HepG2 (cell line): Measurements from ENCODE around the gene F13B. TPM values are rescaled to one million over a fixed set of nuclear protein-coding genes. Genes with fewer than 3 reads are reported as not detected.

Experiments used
- ATAC-seq: fragments of 200-7000 bp; cut with Tn5 transposase; 3 replicates; pipeline ENCODE4 v1.9.1; 2020; ENCODE audit warnings: mild to moderate bottlenecking, moderate library complexity
- BruUV-seq: library from RNA; stranded (reverse); fragments of 400-500 nt; replicated peaks from 2 replicates; lab custom pipeline; 2021; lab: Mats Ljungman, UMichigan
- CTCF ChIA-PET: fragments of 300-600 bp; formaldehyde crosslinking; extraction: SDS; loops from one replicate; lab custom pipeline; 2021; ENCODE audit warnings: low total read pairs, inconsistent platforms, low intra/inter-chr PET ratio; lab: Yijun Ruan, JAX
- POLR2A ChIA-PET: fragments of 350-600 bp; sonication (Branson Sonifier 250); formaldehyde crosslinking; loops from one replicate; lab custom pipeline; 2020; ENCODE audit warnings: antibody characterized with exemption, inconsistent platforms; lab: Yijun Ruan, JAX
- DNase-seq: peaks from one replicate; pipeline ENCODE4 v3.0.0-alpha.2; 2015; ENCODE audit warnings: low spot score
- FAIRE-seq: peaks from 3 replicates; lab custom pipeline; 2011; peaks lifted over from hg19 to GRCh38; lab: Jason Lieb, UNC
- H2AFZ ChIP-seq: one replicate; pipeline ENCODE4 v1.6.1; 2011; ENCODE audit warnings: low read length, inconsistent platforms
- H3K27ac ChIP-seq: fragments of 300-600 bp; 3 replicates; pipeline ENCODE4 v1.8.0; 2011; ENCODE audit warnings: mixed run types, mild to moderate bottlenecking, mixed read lengths, low read length, inconsistent platforms; ENCODE audit not compliant: insufficient read depth; ENCODE audit errors: extremely low read length
- H3K27me3 ChIP-seq, 2 experiments: fragments of 200-600 bp in 1 of 2; 2 replicates in 1 of 2; 3 replicates in 1 of 2; pipeline versions ENCODE4 v1.6.0 to v1.8.0; 2011; ENCODE audit warnings: low read length in 2 of 2, mild to moderate bottlenecking in 2 of 2, moderate library complexity in 2 of 2, inconsistent platforms in 1 of 2; ENCODE audit not compliant: insufficient read depth in 2 of 2, control insufficient read depth in 1 of 2
- H3K36me3 ChIP-seq, 2 experiments: fragments of 200-600 bp in 1 of 2; replicated peaks in 1 of 2; 2 replicates in 1 of 2; 3 replicates in 1 of 2; pipeline versions ENCODE4 v1.5.1 to v1.8.0; 2011; ENCODE audit warnings: low read length in 2 of 2, inconsistent platforms in 1 of 2; ENCODE audit not compliant: insufficient read depth in 2 of 2, control insufficient read depth in 1 of 2
- H3K4me1 ChIP-seq: 2 replicates; pipeline ENCODE4 v1.5.1; 2012; ENCODE audit warnings: low read length, inconsistent platforms; ENCODE audit not compliant: insufficient read depth
- H3K4me2 ChIP-seq: 2 replicates; pipeline ENCODE4 v1.6.0; 2011; ENCODE audit warnings: low read depth, low read length, inconsistent platforms
- H3K4me3 ChIP-seq, 3 experiments: fragments of 200-600 bp in 1 of 3; sonication (generic), shearing (Covaris generic) in 1 of 3; replicated peaks in 1 of 3; 2 replicates each; pipeline ENCODE4 v1.5.1; 2011 to 2016; ENCODE audit warnings: low read length in 3 of 3, inconsistent platforms in 2 of 3, low read depth in 2 of 3, mild to moderate bottlenecking in 2 of 3, control low read depth in 1 of 3, mixed read lengths in 1 of 3; ENCODE audit not compliant: insufficient read depth in 1 of 3
- H3K79me2 ChIP-seq: one replicate; pipeline ENCODE4 v1.6.1; 2011; ENCODE audit warnings: low read length, inconsistent platforms; ENCODE audit not compliant: insufficient read depth
- H3K9ac ChIP-seq: 2 replicates; pipeline ENCODE4 v1.6.0; 2011; ENCODE audit warnings: mild to moderate bottlenecking, low read depth, low read length, inconsistent platforms; ENCODE audit not compliant: insufficient read depth
- H3K9me3 ChIP-seq: 2 replicates; pipeline ENCODE4 v1.5.1; 2012; ENCODE audit warnings: mild to moderate bottlenecking, low read length
- H4K20me1 ChIP-seq: 2 replicates; pipeline ENCODE4 v1.6.0; 2011; ENCODE audit warnings: inconsistent platforms, mild to moderate bottlenecking, low read length, moderate library complexity; ENCODE audit not compliant: insufficient read depth
- IKZF4 ChIP-seq: sonication (generic); formaldehyde crosslinking; IDR thresholded peaks from 2 replicates; pipeline ENCODE4 v1.5.1; 2020; ENCODE audit warnings: borderline replicate concordance, mild to moderate bottlenecking, low read depth, missing genetic modification reagents; ENCODE audit errors: not compliant biosample characterization
- PAX8 ChIP-seq: sonication (generic); formaldehyde crosslinking; IDR thresholded peaks from 2 replicates; pipeline ENCODE4 v1.8.0; 2022; ENCODE audit warnings: mild to moderate bottlenecking, missing genetic modification reagents, borderline replicate concordance
- TAF1 ChIP-seq: sonication (generic); formaldehyde crosslinking; IDR thresholded peaks from 2 replicates; pipeline ENCODE4 v1.4.0; 2020; ENCODE audit warnings: missing genetic modification reagents
- ZNF350 ChIP-seq: sonication (generic); formaldehyde crosslinking; IDR thresholded peaks from 2 replicates; pipeline ENCODE4 v1.4.0; 2020; ENCODE audit warnings: mild to moderate bottlenecking, low read depth, missing genetic modification reagents, borderline replicate concordance
- ZNF354B ChIP-seq: sonication (generic); formaldehyde crosslinking; IDR thresholded peaks from 2 replicates; pipeline ENCODE4 v1.8.0; 2022; ENCODE audit warnings: mild to moderate bottlenecking, missing genetic modification reagents
- in situ Hi-C: cut with HindIII; loops from 2 replicates; pipeline ENCODE4 v1.10.0; 2017; ENCODE audit warnings: low pct_unique_long_range_greater_than_20kb; ENCODE audit not compliant: extremely low pct_ligation_motif_present
- intact Hi-C: fragments of 100-400 bp; cut with micrococcal nuclease; formaldehyde crosslinking; loops from one replicate; pipeline ENCODE4 v1.10.0; 2022; ENCODE audit not compliant: unreplicated experiment
- polyA plus RNA-seq, 8 experiments: library from polyadenylated mRNA; depleted of rRNA in 3 of 8; stranded (reverse) in 7 of 8; unstranded in 1 of 8; fragments of >200 nt; fragmentation: Illumina TruSeq in 4 of 8; extraction: Trizol in 4 of 8; gene quantifications; 2 replicates each; pipeline versions ENCODE4 v1.2.1 to v1.2.3, GENCODE V29; 2011 to 2016; ENCODE audit warnings: low read depth in 4 of 8, missing spikeins in 1 of 8, mixed read lengths in 1 of 8; ENCODE audit not compliant: insufficient read depth in 1 of 8
- total RNA-seq, 5 experiments: library from RNA; depleted of rRNA; stranded (reverse); fragments of >200 nt; fragmentation: Illumina TruSeq; extraction: Trizol; gene quantifications; 2 replicates each; pipeline ENCODE4 v1.2.3, GENCODE V29; 2016; ENCODE audit warnings: low read depth in 1 of 5
- TF ChIP-seq, protein P1 (sequence below): sonication (generic); formaldehyde crosslinking; IDR thresholded peaks from one replicate; pipeline ENCODE4 v1.5.1; 2020; ENCODE audit warnings: mild to moderate bottlenecking, missing genetic modification reagents; ENCODE audit errors: not compliant biosample characterization
- TF ChIP-seq, protein P2 (sequence below): sonication (generic); formaldehyde crosslinking; IDR thresholded peaks from 2 replicates; pipeline ENCODE4 v1.4.0; 2020; ENCODE audit warnings: mild to moderate bottlenecking, missing genetic modification reagents
- TF ChIP-seq, protein P3 (sequence below): sonication (generic); formaldehyde crosslinking; IDR thresholded peaks from 2 replicates; pipeline ENCODE4 v1.8.0; 2022; ENCODE audit warnings: mild to moderate bottlenecking, missing genetic modification reagents, moderate library complexity

F13B gene
- total and polyA plus RNA-seq, 2 of the 13 experiments (the other 11 are each of a cell fraction or from before 2014, with no cell fraction given) = 0.41 to 2.7 TPM

GRCh38 chr1:197065559-197065958 is 1.5 kb downstream of the F13B start:
- no peak for DNase-seq
- no TSS peak for BruUV-seq
- H3K4me2 ChIP-seq = no peak overlapping the region
- H2AFZ ChIP-seq = no peak overlapping the region
- H3K4me3 ChIP-seq = no peak overlapping the region
- peaks cover 27% of the 10 kb centered on the region for H3K4me1 ChIP-seq
- no peaks in the 10 kb centered on the region for H3K79me2 ChIP-seq
- POLR2A ChIA-PET = no interaction called here
- TF ChIP-seq TAF1 (no peak), PAX8 (CRISPR knock-in tag) (no peak), ZNF350 (CRISPR knock-in tag) (no peak), ZNF354B (CRISPR knock-in tag) (no peak), IKZF4 (no peak)
- TF ChIP-seq, protein P1, sequence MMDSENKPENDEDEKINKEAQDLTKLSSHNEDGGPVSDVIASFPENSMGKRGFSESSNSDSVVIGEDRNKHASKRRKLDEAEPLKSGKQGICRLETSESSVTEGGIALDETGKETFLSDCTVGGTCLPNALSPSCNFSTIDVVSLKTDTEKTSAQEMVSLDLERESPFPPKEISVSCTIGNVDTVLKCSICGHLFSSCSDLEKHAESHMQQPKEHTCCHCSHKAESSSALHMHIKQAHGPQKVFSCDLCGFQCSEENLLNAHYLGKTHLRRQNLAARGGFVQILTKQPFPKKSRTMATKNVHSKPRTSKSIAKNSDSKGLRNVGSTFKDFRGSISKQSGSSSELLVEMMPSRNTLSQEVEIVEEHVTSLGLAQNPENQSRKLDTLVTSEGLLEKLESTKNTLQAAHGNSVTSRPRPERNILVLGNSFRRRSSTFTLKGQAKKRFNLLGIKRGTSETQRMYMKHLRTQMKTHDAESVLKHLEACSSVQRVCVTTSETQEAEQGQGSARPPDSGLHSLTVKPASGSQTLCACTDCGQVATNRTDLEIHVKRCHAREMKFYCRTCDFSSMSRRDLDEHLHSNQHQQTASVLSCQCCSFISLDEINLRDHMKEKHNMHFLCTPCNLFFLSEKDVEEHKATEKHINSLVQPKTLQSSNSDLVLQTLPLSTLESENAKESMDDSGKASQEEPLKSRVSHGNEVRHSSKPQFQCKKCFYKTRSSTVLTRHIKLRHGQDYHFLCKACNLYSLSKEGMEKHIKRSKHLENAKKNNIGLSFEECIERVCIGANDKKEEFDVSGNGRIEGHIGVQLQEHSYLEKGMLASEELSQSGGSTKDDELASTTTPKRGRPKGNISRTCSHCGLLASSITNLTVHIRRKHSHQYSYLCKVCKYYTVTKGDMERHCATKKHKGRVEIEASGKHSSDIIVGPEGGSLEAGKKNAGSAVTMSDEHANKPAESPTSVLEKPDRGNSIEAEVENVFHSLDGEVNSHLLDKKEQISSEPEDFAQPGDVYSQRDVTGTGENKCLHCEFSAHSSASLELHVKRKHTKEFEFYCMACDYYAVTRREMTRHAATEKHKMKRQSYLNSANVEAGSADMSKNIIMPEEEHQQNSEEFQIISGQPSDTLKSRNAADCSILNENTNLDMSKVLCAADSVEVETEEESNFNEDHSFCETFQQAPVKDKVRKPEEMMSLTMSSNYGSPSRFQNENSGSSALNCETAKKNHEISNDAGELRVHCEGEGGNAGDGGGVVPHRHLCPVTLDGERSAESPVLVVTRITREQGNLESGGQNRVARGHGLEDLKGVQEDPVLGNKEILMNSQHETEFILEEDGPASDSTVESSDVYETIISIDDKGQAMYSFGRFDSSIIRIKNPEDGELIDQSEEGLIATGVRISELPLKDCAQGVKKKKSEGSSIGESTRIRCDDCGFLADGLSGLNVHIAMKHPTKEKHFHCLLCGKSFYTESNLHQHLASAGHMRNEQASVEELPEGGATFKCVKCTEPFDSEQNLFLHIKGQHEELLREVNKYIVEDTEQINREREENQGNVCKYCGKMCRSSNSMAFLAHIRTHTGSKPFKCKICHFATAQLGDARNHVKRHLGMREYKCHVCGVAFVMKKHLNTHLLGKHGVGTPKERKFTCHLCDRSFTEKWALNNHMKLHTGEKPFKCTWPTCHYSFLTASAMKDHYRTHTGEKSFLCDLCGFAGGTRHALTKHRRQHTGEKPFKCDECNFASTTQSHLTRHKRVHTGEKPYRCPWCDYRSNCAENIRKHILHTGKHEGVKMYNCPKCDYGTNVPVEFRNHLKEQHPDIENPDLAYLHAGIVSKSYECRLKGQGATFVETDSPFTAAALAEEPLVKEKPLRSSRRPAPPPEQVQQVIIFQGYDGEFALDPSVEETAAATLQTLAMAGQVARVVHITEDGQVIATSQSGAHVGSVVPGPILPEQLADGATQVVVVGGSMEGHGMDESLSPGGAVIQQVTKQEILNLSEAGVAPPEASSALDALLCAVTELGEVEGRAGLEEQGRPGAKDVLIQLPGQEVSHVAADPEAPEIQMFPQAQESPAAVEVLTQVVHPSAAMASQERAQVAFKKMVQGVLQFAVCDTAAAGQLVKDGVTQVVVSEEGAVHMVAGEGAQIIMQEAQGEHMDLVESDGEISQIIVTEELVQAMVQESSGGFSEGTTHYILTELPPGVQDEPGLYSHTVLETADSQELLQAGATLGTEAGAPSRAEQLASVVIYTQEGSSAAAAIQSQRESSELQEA (CRISPR knock-in tag) = no peak
- TF ChIP-seq, protein P2, sequence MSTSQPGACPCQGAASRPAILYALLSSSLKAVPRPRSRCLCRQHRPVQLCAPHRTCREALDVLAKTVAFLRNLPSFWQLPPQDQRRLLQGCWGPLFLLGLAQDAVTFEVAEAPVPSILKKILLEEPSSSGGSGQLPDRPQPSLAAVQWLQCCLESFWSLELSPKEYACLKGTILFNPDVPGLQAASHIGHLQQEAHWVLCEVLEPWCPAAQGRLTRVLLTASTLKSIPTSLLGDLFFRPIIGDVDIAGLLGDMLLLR (CRISPR knock-in tag) = no peak
- TF ChIP-seq, protein P3, sequence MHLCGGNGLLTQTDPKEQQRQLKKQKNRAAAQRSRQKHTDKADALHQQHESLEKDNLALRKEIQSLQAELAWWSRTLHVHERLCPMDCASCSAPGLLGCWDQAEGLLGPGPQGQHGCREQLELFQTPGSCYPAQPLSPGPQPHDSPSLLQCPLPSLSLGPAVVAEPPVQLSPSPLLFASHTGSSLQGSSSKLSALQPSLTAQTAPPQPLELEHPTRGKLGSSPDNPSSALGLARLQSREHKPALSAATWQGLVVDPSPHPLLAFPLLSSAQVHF = no peak
- TF ChIP-seq, all 625 proteins: peak for 0
- Histone ChIP-seq H3K36me3 (no peaks in the 10 kb centered on the region), H3K27ac (no peak overlapping the region), H3K27me3 (no peaks in the 10 kb centered on the region), H4K20me1 (no peaks in the 10 kb centered on the region), H3K9ac (no peak overlapping the region), H3K9me3 (no peaks in the 10 kb centered on the region)
- CTCF ChIA-PET = no interaction called here
- no peak for ATAC-seq
- intact Hi-C loops = loop anchor here (5.0 kb wide), 2 partner anchors 73 to 238 kb away; no protein-coding TSS in a partner anchor
- FAIRE-seq = no peak
- in situ Hi-C loops = loop anchor here (25.0 kb wide), 1 partner anchor 328 kb away; no protein-coding TSS in a partner anchor
